Hematopoietic multipotent progenitor cell treated with erythropoietin and hydrocortisone succinate and interleukin-3 and kit ligand, for 4 days (in vitro differentiated cells): ENCODE data around the gene COL2A1.

ENCODE experiments used
- DNase-seq: peaks from one replicate; pipeline ENCODE4 v3.0.0-alpha.2; 2015

Gene COL2A1

GRCh38 chr12:47988073-47989022, 15.9 kb downstream of the COL2A1 start:
- no peak for DNase-seq

- DNase-seq, result no peak
Measured at GRCh38 chr12:47987411-47988072, 16.7 kb downstream of the COL2A1 start.

- no peak for DNase-seq
Measured at GRCh38 chr12:47986832-47987231, 17.4 kb downstream of the COL2A1 start.

DNA sequence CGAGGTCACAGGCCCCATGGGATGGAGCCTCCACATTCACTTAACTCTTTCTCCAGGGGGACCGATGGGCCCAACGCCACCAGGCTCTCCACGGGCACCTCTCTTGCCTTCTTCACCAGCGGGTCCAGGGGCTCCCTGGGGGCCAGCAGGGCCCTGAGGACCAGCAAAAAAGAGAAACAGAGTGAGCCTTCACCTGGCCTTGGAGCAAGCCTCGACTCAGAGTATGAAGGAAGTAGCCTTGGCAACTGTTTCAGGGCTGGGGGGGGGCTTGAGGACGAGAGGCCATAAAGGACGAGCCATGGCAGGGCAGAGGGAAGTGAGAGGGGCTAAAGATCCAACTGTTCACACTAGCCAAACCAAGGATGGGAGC, 18.0 kb downstream of the COL2A1 start:
- DNase-seq, result no peak

- no peak for DNase-seq
Measured at GRCh38 chr12:47985596-47986290, 18.5 kb downstream of the COL2A1 start.

DNA sequence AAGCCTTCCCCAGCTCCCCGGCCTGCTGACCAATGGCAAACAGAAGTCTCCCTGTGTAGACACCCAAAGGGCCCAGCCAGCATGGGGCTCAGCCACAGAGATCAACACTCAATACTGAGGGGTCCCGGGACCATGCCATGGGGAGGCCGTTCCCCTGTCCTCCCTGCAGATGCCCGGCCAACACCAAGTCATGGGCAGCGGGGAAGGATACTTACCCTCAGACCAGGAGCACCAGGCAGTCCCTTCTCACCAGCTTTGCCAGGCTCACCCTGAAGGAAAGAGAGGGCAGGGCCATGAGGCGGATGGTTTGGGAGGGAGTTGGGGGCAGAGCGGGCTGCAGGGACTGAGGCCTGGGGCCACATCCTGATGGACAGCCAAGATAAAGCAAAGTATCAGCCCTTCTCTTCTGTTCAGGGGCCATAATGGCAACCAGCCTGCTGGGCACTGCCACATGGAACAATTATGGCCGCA, 19.9 kb downstream of the COL2A1 start:
- DNase-seq, result no peak

GRCh38 chr12:47983541-47984115, 20.6 kb downstream of the COL2A1 start:
- DNase-seq, result no peak

- DNase-seq, result no peak
Measured at GRCh38 chr12:47982770-47983169, 21.5 kb downstream of the COL2A1 start.

- DNase-seq, result no peak
Measured at GRCh38 chr12:47982311-47982710, 22.0 kb downstream of the COL2A1 start.

GRCh38 chr12:47981496-47982260, 22.6 kb downstream of the COL2A1 start:
- DNase-seq, result no peak

GRCh38 chr12:47980779-47981495, 23.3 kb downstream of the COL2A1 start:
- no peak for DNase-seq

- DNase-seq, result no peak
Measured at GRCh38 chr12:47980197-47980596, 24.1 kb downstream of the COL2A1 start.

DNA sequence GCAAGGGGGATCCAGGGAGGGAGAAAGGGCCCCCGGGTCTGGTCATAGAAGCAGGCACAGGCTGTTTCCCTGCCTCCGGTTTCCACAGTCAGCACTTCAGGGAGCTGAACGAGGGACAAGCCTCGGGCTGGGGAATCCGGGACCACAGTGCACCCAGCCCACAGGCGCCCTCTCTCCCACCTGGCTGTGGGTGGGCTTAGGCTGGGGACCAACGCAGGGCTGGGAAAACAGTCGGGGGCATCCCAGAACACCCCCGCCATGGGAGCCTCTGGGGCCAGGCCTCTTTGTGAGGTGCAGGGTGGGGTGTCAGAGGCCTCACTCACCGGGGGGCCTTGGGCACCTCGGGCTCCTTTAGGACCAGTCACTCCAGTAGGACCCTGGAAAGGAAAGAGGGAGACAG, 24.6 kb downstream of the COL2A1 start:
- no peak for DNase-seq

GRCh38 chr12:47979166-47979565, 25.1 kb downstream of the COL2A1 start:
- DNase-seq, result no peak

DNA sequence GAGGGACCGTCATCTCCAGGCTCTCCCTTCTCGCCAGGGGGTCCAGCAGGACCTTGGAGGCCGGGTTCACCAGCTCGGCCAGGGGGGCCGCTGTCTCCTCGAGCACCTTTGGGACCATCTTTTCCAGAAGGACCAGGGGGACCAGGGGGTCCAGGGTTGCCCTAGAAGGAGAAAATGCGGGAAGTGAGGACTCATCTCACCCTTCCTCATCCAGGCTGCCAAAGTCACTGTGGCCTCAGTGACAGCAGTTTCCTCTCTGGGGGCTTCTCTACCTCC, 25.7 kb downstream of the COL2A1 start:
- no peak for DNase-seq

DNA sequence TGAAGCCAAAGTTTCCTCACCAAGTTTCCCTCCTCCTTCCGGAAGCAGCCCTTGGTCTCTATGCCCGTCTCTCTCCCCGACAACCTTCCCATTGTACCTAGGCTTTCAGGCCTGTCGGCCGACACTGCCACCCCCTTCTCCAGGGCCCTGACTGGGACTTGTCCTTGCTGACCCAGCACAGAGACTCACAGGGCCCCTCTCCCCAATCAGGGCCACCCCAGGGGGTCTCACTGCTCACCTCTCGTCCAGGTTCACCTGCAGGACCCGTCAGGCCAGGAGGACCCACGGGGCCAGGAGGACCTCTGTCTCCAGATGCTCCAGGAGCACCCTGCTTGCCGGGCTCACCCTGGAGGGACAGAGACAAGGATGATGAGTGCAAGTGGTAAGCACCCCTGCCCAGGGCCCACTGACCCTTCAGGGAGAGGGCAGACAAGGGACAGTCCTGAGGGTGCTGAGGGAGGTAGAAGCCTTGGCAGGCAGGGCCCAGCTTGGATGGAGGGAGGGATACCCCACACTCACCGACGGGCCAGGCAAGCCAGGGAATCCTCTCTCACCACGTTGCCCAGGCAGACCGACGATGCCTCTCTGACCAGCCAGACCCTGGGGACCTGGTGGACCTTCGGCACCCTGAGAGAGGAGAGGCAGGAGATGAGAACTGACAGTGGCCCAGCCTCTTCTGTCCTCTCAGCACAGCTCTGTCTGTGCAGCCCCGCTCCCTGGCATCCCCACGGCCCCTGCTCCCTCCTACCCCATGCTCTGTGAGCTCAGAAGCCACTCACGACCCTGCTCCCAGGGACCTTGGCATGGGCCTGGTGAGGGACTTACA, 26.3 kb downstream of the COL2A1 start:
- no peak for DNase-seq

DNA sequence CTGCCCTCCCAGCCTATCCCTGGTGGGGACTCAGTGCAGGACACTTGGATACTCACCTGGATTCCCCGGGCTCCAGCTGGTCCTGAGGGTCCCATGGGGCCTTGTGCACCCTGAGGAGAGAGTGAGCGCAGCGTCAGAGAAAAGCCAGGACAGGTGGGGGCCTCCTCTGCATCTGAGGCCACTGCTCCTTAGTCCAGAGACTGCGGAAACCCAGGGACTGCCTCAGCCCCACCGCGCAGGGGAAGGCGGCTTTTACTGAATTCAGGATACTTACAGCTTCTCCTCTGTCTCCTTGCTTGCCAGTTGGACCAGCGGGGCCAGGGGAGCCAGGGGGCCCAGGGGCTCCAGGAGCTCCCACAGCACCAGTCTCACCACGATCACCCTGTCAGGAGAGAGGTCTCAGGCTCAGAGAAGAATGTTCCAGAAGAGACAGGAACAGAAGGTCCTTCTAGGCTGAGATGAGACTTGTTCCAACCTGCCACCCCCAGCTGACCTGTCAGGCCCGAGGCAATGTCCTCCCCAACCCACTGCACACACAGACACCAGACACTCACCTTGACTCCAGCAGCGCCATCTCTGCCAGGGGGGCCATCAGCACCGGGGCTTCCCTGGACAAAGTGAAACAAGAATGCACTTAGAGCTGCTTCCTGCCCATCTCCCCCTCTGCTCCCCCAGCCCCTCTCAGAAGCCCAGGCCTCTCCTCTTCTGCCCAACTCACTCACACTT, 27.1 kb downstream of the COL2A1 start:
- DNase-seq, result no peak

DNA sequence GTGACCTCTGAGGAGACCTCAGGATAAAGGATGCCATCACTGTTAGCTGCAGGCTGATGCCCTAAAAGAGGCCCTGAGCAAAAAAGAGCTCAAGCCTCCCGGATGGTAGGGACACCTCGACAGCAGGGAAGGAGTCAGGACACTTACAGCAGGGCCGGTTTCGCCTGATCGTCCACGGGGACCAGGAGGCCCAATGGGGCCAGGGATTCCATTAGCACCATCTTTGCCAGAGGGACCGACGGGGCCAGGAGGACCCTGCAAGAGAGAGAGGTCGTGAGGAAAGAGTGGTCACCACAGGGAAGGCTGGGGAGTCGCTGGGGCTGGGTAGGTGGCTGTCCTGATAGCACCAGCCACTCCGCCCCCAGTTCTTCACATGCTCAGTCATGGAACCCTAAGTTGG, 28.5 kb downstream of the COL2A1 start:
- no peak for DNase-seq

DNA sequence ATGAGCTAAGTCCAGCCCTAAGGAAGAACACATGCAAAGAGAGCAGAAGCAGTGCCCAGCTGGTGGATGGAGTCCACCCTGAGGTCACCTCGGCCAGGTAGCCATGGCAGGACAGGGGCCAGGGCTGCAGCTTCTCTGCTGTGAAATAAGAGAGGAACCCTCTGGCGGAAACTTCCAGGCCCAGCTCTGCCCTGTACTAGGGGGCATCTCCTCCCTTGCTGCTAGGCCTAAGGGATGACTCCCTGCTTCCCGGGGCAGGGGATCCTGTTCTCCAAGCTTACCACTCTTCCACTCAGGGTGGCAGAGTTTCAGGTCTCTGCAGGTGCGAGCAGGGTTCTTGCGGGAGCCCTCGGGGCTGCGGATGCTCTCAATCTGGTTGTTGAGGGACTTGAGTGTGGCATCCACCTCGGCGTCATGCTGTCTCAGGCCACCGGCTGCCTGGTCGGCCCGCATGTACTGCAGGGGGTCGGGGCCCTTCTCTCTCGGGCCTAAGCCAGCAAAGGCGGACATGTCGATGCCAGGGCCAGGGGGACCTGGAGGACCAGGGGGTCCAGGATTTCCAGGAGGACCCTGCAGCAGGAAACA, 29.1 kb downstream of the COL2A1 start:
- DNase-seq, result no peak

DNA sequence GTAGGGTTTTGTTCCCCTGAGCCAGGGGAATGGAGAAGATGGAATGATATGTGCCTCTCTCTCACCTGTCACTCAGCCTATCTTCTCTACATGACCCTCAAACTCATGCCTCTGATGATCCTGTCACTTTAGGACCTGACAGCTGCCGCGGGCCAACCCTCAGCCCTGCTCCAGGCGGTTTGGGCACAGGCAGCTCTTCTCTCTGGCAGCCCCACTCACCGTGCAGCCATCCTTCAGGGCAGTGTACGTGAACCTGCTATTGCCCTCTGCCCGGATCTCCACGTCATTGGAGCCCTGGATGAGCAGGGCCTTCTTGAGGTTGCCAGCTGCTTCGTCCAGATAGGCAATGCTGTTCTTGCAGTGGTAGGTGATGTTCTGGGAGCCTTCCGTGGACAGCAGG, 30.4 kb downstream of the COL2A1 start:
- no peak for DNase-seq
